CD4-positive, CD25-positive, alpha-beta regulatory T cell (primary cell): ENCODE measurements around the gene TLE3. TPM values are rescaled to one million over a fixed set of nuclear protein-coding genes. Genes with fewer than 3 reads are reported as not detected.

Source experiments
- ATAC-seq, 2 donors: fragments of 150-1000 bp; cut with Tn5 transposase; one replicate each; pipeline ENCODE4 v1.10.0; 2021; ENCODE audit warnings: low read depth in 2 of 2, moderate number of reproducible peaks in 2 of 2, moderate library complexity in 1 of 2
- DNase-seq, 3 donors: peaks; one replicate each; pipeline versions ENCODE4 v3.0.0 to v3.0.0-alpha.2; 2012 to 2022; ENCODE audit warnings: mixed read lengths in 1 of 3
- H3K27ac ChIP-seq: one replicate; pipeline ENCODE4 v1.7.0; 2013; ENCODE audit warnings: mild to moderate bottlenecking, low read length; ENCODE audit not compliant: insufficient read depth, poor library complexity, severe bottlenecking
- H3K27me3 ChIP-seq: one replicate; pipeline ENCODE4 v1.7.0; 2013; ENCODE audit warnings: low read length; ENCODE audit not compliant: control insufficient read depth, insufficient read depth
- H3K36me3 ChIP-seq: one replicate; pipeline ENCODE4 v1.7.0; 2013; ENCODE audit warnings: mild to moderate bottlenecking, low read length, moderate library complexity; ENCODE audit not compliant: control insufficient read depth, insufficient read depth
- H3K4me1 ChIP-seq: 2 replicates; pipeline ENCODE4 v1.7.0; 2013; ENCODE audit warnings: mild to moderate bottlenecking, low read length; ENCODE audit not compliant: insufficient read depth, control insufficient read depth, poor library complexity, severe bottlenecking
- H3K4me3 ChIP-seq: one replicate; pipeline ENCODE4 v1.7.0; 2013; ENCODE audit warnings: low read depth, mild to moderate bottlenecking, low read length, moderate library complexity
- H3K9me3 ChIP-seq, 2 experiments: 1 replicate in 1 of 2; 2 replicates in 1 of 2; pipeline ENCODE4 v1.7.0; 2013; ENCODE audit warnings: low read length in 2 of 2, mild to moderate bottlenecking in 1 of 2, moderate library complexity in 1 of 2; ENCODE audit not compliant: control insufficient read depth in 2 of 2
- H3K27ac Mint-ChIP-seq, 3 donors: one replicate each; pipeline ENCODE4 v1.8.0; 2020 to 2022; ENCODE audit warnings: mild to moderate bottlenecking in 3 of 3, mixed read lengths in 3 of 3, moderate library complexity in 2 of 3
- H3K27me3 Mint-ChIP-seq: one replicate; pipeline ENCODE4 v1.8.0; 2022; ENCODE audit warnings: mild to moderate bottlenecking, mixed read lengths
- H3K36me3 Mint-ChIP-seq: one replicate; pipeline ENCODE4 v1.8.0; 2020; ENCODE audit warnings: mixed read lengths
- H3K4me1 Mint-ChIP-seq, 4 donors: one replicate each; pipeline ENCODE4 v1.8.0; 2020 to 2022; ENCODE audit warnings: mixed read lengths in 4 of 4, mild to moderate bottlenecking in 1 of 4
- H3K4me3 Mint-ChIP-seq, 4 donors: one replicate each; pipeline ENCODE4 v1.8.0; 2020 to 2022; ENCODE audit warnings: mild to moderate bottlenecking in 4 of 4, mixed read lengths in 4 of 4, moderate library complexity in 3 of 4
- H3K9me3 Mint-ChIP-seq, 7 donors: one replicate each; pipeline ENCODE4 v1.8.0; 2020 to 2022; ENCODE audit warnings: mixed read lengths in 7 of 7, mild to moderate bottlenecking in 3 of 7, moderate library complexity in 2 of 7
- polyA plus RNA-seq, 4 donors: library from polyadenylated mRNA; unstranded; fragments of 300-500 nt; fragmentation: Illumina TruSeq; gene quantifications; one replicate each; pipeline ENCODE4 v1.2.3, GENCODE V29; 2021
- total RNA-seq: library from RNA; stranded (reverse); gene quantifications from one replicate; pipeline ENCODE4 v1.2.3, GENCODE V29; 2022

The TLE3 gene
- total and polyA plus RNA-seq, 5 donors from 2014 or later: 8.4 to 115 (median 12.7) TPM

DNA sequence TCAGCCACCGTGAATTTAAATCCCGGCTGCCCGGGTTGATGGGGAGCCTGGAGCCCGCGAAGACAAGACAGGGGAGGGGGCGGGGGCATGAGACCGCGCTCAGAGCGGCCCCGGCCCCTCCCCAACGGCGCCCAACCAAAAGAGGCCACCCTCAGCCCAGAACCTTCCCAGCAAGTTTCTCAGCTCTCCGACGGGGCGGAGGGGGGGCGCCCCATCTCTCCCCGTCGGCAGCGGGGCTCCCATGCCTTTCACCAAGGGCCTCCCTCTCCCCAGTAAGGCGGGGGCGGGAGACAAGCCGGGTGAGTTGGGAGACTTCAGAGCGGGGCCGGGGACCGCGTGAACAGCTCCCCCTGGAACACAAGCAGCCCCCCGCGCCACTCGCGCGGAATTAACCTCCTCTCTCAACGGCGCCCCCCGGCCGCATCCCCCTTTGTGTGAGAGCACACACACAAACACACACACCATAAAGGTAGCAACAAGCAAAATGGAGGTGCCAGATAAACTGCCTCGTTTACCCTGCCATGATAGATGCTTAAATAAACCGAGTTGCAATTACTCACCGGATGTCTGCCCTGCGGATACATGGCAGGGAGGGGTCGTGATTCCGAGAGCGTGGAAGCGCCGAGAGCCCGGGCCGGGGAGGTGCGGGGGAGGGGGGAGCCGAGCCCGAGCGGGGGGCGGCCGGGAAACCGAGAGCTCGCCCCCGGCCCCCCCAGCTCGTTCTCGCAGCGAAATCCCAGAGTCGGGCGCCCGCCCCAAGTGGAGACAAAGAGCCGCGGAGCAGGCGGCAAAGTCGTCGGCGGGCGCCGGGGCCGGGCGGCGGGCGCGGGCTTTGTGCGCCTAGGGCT lies 1.3 kb downstream of the TLE3 start:
- Histone ChIP-seq H3K27me3 (no peaks in the 10 kb centered on the region), H3K4me3 (peak overlapping the region; percentile 79), H3K27ac (peak overlapping the region; percentile 92), H3K9me3 (no peaks in the 10 kb centered on the region), H3K36me3 (peaks cover 10% of the 10 kb centered on the region), H3K4me1 (peaks cover 80% of the 10 kb centered on the region)
- ATAC-seq (no peak), DNase-seq (peak; percentile 42 to 69 (median 51))
- H3K4me1 Mint-ChIP-seq: peaks cover 25 to 68% (median 47%) of the 10 kb centered on the region in 4 donors
- peak overlapping the region; percentile 93 to 99 (median 94) for H3K4me3 Mint-ChIP-seq
- H3K27me3 Mint-ChIP-seq: peaks cover 25% of the 10 kb centered on the region
- no peaks in the 10 kb centered on the region for H3K9me3 Mint-ChIP-seq
- peaks cover 11% of the 10 kb centered on the region for H3K36me3 Mint-ChIP-seq
- H3K27ac Mint-ChIP-seq: peak overlapping the region; percentile 83 to 95 (median 93)

DNA sequence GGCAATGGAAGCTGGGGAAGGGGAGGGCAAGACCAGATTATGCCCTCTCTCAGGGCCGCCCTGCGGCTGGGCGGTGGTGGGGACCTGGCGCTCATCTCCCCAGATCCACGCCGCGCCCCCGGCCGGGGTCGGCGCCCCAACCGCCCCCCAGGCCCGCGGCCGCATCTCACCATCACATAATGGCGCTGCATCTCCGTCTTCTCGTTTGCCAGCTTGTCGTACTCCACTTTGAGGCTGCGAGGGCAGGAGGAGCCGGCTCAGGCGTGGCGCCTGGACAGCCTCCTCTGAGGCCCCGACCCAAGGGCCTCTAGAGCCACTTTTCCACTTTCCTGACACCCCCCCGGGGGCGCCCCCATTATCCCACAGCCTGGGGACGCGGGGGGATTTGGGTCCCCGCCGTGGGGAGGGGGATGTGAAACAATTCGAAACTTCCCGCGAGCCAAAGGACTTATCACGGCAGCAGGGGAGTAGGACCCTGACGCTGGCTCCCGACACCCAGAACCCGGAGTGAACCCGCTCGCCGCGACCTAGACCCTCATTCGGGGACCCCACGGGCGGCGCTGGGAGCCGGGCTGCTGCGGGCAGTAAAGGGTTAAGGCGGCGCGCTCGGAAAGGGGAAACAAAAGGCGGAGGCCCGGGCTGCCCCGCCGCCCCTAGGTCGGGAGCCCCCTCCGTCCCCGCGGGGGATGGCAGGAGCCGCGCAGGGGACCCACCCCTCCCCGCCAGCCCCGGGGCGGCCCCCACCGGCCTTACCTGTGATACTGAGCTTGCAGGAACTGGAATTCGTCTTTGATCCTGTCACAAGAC lies 2.1 kb downstream of the TLE3 start:
- Mint-ChIP-seq H3K4me1 (peaks cover 28 to 72% (median 52%) of the 10 kb centered on the region in 4 donors), H3K27ac (peak overlapping the region in 2 of 3 donors; percentile 14 to 93), H3K27me3 (peaks cover 20% of the 10 kb centered on the region), H3K9me3 (no peaks in the 10 kb centered on the region), H3K36me3 (peaks cover 13% of the 10 kb centered on the region), H3K4me3 (peak overlapping the region; percentile 93 to 99 (median 94))
- ATAC-seq: no peak
- peaks cover 74% of the 10 kb centered on the region for H3K4me1 ChIP-seq
- H3K4me3 ChIP-seq: peak overlapping the region; percentile 72
- no peaks in the 10 kb centered on the region for H3K27me3 ChIP-seq
- peak overlapping the region; percentile 92 for H3K27ac ChIP-seq
- H3K36me3 ChIP-seq: peaks cover 17% of the 10 kb centered on the region
- DNase-seq: peak in 2 of 3 donors; percentile 19 to 30
- no peaks in the 10 kb centered on the region for H3K9me3 ChIP-seq

DNA sequence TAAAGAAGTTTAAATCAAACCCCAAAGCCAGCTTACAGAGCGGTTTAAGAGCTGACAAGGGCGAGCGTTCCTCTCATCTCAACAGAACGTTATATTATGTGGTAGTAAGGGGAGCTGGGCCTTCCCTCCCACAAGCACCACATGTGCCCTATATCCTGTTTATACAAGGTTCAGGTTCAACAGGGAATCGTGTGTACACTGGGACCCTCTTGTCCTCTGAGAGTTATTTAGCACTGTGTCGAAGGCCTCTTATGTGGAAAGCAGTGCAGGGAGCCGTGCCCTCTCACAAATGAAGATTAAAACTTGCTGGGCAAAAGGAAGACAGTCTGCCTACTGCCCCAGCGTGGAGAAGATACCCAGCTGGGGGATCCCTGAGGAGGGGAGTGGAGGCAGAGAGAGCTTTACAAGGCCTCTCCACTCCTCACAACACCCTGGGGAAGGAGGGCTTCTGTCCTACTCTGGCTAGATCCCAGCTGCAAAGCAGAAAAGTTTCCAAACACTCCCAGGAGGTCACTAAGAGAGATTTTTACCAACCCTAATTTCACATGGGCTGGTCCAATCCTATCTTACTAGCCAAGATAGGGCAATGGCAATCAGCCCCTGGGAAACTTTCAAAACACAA lies 2.9 kb downstream of the TLE3 start:
- Mint-ChIP-seq H3K9me3 (no peaks in the 10 kb centered on the region), H3K36me3 (peaks cover 19% of the 10 kb centered on the region), H3K4me3 (peak overlapping the region; percentile 93 to 95 (median 94)), H3K27me3 (peaks cover 15% of the 10 kb centered on the region), H3K4me1 (peaks cover 26 to 74% (median 58%) of the 10 kb centered on the region in 4 donors), H3K27ac (peak overlapping the region; percentile 21 to 79 (median 61))
- Histone ChIP-seq H3K27ac (peak overlapping the region; percentile 37), H3K36me3 (peaks cover 24% of the 10 kb centered on the region), H3K27me3 (no peaks in the 10 kb centered on the region), H3K9me3 (no peaks in the 10 kb centered on the region), H3K4me1 (peaks cover 69% of the 10 kb centered on the region), H3K4me3 (peak overlapping the region; percentile 72)
- ATAC-seq: no peak
- DNase-seq: peak in 1 of 3 donors; percentile 12

DNA sequence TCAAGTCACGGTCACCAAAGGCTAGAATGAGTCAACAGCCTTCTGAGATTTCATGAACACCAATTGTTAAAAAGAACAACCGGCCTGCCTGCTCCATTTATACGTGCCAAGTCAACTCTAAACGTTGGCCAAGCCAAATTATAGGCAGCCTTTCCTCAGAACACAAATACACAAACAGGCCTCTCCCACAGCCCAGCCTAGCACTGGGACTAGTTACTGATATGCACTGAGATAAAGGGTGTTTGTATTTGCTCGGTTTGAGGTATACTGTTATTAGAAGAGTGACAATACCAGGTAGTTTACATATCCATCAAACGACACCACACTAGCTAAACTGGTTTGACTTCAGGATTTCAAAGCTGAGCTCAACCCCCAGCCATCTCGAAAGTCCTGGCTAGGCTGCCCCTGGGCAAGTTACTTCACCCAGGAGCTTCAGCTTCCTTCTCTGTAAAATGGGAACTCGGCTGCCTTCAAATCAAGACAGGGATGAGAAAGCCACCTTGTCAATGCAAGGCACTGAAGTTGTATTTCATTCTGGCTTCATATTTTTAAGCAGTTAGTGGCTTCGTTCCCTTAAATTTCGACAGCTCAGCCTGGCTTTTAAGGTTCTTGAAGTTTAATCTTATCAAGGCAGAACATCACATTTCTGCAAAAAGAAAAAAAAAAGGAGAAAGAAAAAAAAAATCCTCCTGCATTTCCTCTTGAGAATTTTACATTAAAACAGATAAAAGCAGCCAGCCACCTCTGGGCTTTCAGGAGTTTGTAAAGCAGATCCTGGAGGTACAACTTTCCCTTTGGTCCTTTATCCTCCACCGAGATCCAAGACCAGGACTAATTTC lies 4.0 kb downstream of the TLE3 start:
- Mint-ChIP-seq H3K4me1 (peaks cover 23 to 77% (median 62%) of the 10 kb centered on the region in 4 donors), H3K27me3 (peaks cover 7% of the 10 kb centered on the region), H3K27ac (peak overlapping the region in 2 of 3 donors; percentile 31 to 61), H3K4me3 (peak overlapping the region; percentile 55 to 93 (median 82)), H3K36me3 (peaks cover 27% of the 10 kb centered on the region), H3K9me3 (no peaks in the 10 kb centered on the region)
- Histone ChIP-seq H3K27ac (no peak overlapping the region), H3K9me3 (no peaks in the 10 kb centered on the region), H3K36me3 (peaks cover 34% of the 10 kb centered on the region), H3K27me3 (no peaks in the 10 kb centered on the region), H3K4me3 (peak overlapping the region; percentile 72), H3K4me1 (peaks cover 72% of the 10 kb centered on the region)
- no peak for DNase-seq
- ATAC-seq: no peak

DNA sequence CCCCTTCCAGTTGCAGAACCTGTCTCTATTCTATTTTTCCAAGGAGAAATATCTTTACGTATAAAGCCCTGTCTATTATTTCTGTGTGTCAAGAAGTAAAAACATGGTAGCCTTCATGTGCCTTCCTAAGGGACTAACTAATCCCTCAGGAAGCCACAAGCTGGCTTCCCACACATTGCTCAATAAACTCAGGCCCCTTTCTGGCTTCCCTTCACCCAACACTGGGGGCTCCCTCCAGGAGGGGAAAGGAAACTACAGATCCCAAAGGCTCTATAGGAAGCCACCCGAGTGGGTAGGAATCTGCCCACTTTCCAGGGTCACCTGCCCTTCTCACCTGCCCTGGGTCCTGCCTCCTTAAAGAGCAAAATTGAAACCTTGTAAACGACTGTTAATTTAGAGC lies 4.6 kb downstream of the TLE3 start:
- peak overlapping the region; percentile 72 for H3K4me3 ChIP-seq
- H3K4me1 ChIP-seq: peaks cover 66% of the 10 kb centered on the region
- no peaks in the 10 kb centered on the region for H3K9me3 Mint-ChIP-seq
- H3K4me1 Mint-ChIP-seq: peaks cover 29 to 83% (median 64%) of the 10 kb centered on the region in 4 donors
- peak overlapping the region; percentile 19 to 93 (median 53) for H3K4me3 Mint-ChIP-seq
- peaks cover 28% of the 10 kb centered on the region for H3K36me3 Mint-ChIP-seq
- H3K27me3 ChIP-seq: no peaks in the 10 kb centered on the region
- ATAC-seq: no peak
- H3K36me3 ChIP-seq: peaks cover 34% of the 10 kb centered on the region
- DNase-seq: no peak
- peak overlapping the region in 1 of 3 donors; percentile 31 for H3K27ac Mint-ChIP-seq
- H3K9me3 ChIP-seq: no peaks in the 10 kb centered on the region
- H3K27ac ChIP-seq: no peak overlapping the region
- peaks cover 7% of the 10 kb centered on the region for H3K27me3 Mint-ChIP-seq

DNA sequence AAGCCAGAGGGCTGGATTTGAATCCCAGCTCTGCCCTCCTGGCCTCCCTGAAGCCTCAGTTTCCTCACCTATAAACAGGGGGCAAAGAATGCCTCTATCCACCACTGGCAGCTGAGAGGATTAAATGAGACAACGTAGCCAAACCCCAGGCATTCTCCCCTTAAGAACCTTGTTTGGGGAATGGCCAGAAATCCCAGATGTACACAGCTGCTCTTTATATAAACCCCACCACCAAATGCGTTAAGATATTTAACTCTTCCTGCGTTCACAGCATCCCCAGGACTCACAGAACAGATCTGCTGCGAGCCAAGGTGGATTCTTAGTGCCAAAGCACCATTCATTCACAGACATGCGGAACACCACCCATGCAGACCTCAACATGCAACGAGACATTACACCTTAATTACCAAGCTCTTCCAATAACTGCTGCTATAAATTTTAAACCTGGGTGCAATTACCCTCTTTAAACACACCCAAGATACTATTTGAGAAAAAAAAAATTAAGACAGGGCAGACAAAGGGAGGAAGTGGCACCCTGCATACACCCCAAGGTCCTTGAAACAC lies 5.2 kb downstream of the TLE3 start:
- Mint-ChIP-seq H3K36me3 (peaks cover 31% of the 10 kb centered on the region), H3K27me3 (peaks cover 2% of the 10 kb centered on the region), H3K4me1 (peaks cover 29 to 84% (median 65%) of the 10 kb centered on the region in 4 donors), H3K9me3 (no peaks in the 10 kb centered on the region), H3K27ac (peak overlapping the region in 1 of 3 donors; percentile 43), H3K4me3 (peak overlapping the region; percentile 3 to 93 (median 78))
- no peaks in the 10 kb centered on the region for H3K9me3 ChIP-seq
- H3K36me3 ChIP-seq: peaks cover 38% of the 10 kb centered on the region
- H3K27ac ChIP-seq: no peak overlapping the region
- ATAC-seq (no peak), DNase-seq (no peak)
- peaks cover 64% of the 10 kb centered on the region for H3K4me1 ChIP-seq
- H3K4me3 ChIP-seq: no peak overlapping the region
- H3K27me3 ChIP-seq: no peaks in the 10 kb centered on the region
